Skeletal muscle satellite cell (primary cell): ENCODE measurements around the gene MTMR11. TPM values are rescaled to one million over a fixed set of nuclear protein-coding genes. Genes with fewer than 3 reads are reported as not detected.

Experiments used
- H3K27me3 ChIP-seq: 2 replicates; pipeline ENCODE4 v1.7.0; 2013; ENCODE audit warnings: low read length; ENCODE audit not compliant: control insufficient read depth, insufficient read depth
- H3K36me3 ChIP-seq: 2 replicates; pipeline ENCODE4 v1.7.0; 2013; ENCODE audit warnings: mild to moderate bottlenecking, control low read depth, low read length; ENCODE audit not compliant: insufficient read depth
- H3K4me1 ChIP-seq: 2 replicates; pipeline ENCODE4 v1.7.0; 2013; ENCODE audit warnings: low read length; ENCODE audit not compliant: control insufficient read depth, insufficient read depth
- H3K4me2 ChIP-seq: 2 replicates; pipeline ENCODE4 v1.7.0; 2013; ENCODE audit warnings: mild to moderate bottlenecking, low read length
- H3K4me3 ChIP-seq: 2 replicates; pipeline ENCODE4 v1.7.0; 2013; ENCODE audit warnings: low read length
- H3K9ac ChIP-seq: 2 replicates; pipeline ENCODE4 v1.7.0; 2013; ENCODE audit warnings: mild to moderate bottlenecking, low read depth, low read length, moderate library complexity
- H3K9me3 ChIP-seq: replicated peaks from 2 replicates; pipeline ENCODE4 v1.7.0; 2013; ENCODE audit warnings: mild to moderate bottlenecking, control low read depth, low read length
- total RNA-seq: library from RNA; depleted of rRNA; stranded (reverse); fragments of >200 nt; gene quantifications from 2 replicates; pipeline ENCODE4 v1.2.3, GENCODE V29; 2012; rRNA removed

MTMR11 gene
- 3.3 and 5.2 TPM in 2 replicates for total RNA-seq

DNA sequence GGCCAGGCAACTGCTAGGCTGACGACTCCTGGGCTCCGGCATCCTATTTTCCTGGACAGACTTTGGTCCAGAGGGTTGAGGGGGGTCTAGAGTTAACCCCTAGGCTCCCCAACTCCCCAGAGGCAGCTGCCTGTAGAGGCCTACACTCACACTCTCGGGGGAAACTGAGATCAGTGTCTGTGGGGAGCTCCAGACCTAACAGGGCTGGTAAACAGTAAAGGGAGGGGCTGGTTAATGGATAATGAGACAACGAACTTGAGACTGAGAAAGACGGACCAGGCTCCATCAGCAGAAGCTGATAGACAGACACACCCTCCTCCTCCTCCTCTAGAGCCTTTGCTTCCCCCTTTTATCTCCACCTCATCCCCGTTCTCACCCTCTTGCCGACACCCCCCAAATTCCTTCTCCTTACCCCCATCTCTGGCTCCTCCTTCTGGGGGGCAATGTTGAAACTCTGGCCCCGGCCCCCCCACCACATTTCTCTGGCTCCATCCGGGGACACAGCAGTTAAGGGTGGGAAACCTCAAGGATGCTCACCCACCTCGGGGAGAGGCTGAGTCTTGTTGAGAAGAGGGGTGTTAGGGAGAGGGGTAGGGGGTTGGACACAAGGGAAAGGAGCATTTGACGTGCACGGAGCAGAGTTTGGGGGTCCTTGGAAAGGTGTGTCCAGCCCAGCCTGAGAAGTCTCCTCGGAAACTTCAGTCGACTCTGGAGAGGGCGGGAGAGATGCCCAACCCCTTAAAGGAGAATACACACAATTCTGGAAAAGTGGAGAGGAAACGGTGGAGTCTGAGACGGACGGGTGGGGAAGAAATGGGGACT, at the start of gene MTMR11:
Gene MTMR11 (minus strand): TSS at position 710 of the 822 bp plus-strand sequence. CDS start 232 bp downstream, at position 478.
- peak within 1 kb of the TSS; percentile 84 for H3K4me3 ChIP-seq
- H3K9ac ChIP-seq: peak within 1 kb of the TSS; percentile 78
- peaks cover 4% of the 10 kb centered on the region for H3K36me3 ChIP-seq
- H3K4me1 ChIP-seq: peaks cover 44% of the 10 kb centered on the region
- no peaks in the 10 kb centered on the region for H3K9me3 ChIP-seq
- H3K27me3 ChIP-seq: no peaks in the 10 kb centered on the region
- H3K4me2 ChIP-seq: peak within 1 kb of the TSS; percentile 97

- Histone ChIP-seq H3K27me3 (no peaks in the 10 kb centered on the region), H3K4me1 (peaks cover 27% of the 10 kb centered on the region), H3K4me2 (no peak overlapping the region), H3K4me3 (no peak overlapping the region), H3K9ac (no peak overlapping the region), H3K36me3 (peaks cover 11% of the 10 kb centered on the region), H3K9me3 (no peaks in the 10 kb centered on the region)
These were observed 43.4 kb upstream of the MTMR11 start for GRCh38 chr1:149979972-149980540.

GRCh38 chr1:149979245-149979971, 42.7 kb upstream of the MTMR11 start:
- Histone ChIP-seq H3K4me2 (no peak overlapping the region), H3K4me1 (peaks cover 27% of the 10 kb centered on the region), H3K36me3 (peaks cover 14% of the 10 kb centered on the region), H3K9me3 (no peaks in the 10 kb centered on the region), H3K4me3 (no peak overlapping the region), H3K27me3 (no peaks in the 10 kb centered on the region), H3K9ac (no peak overlapping the region)

- no peaks in the 10 kb centered on the region for H3K27me3 ChIP-seq
- no peaks in the 10 kb centered on the region for H3K9me3 ChIP-seq
- peak overlapping the region; percentile 27 for H3K4me2 ChIP-seq
- no peak overlapping the region for H3K9ac ChIP-seq
- peaks cover 20% of the 10 kb centered on the region for H3K36me3 ChIP-seq
- peaks cover 27% of the 10 kb centered on the region for H3K4me1 ChIP-seq
- H3K4me3 ChIP-seq: no peak overlapping the region
These were observed 41.9 kb upstream of the MTMR11 start for GRCh38 chr1:149978547-149979023.

DNA sequence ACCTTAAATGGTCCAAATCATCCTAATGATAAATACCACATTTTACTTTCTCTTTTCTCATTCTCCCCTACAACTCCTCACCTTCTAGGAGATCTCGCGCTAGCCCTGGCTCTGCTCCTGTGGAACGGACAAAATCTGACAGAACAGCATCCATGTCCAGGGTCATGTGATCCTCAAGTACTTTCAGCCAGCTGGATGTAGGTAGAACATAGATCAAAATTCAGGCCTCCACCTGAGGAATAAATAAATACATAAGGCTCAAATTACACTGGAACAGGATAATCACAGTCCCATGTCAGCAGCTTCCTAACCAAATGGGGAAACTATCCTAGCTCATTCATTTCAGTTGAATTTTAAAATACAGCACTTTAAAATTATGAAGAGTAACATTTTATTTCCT, 40.7 kb upstream of the MTMR11 start:
- Histone ChIP-seq H3K9ac (no peak overlapping the region), H3K4me2 (no peak overlapping the region), H3K4me3 (no peak overlapping the region), H3K36me3 (peaks cover 31% of the 10 kb centered on the region), H3K9me3 (no peaks in the 10 kb centered on the region), H3K4me1 (peaks cover 27% of the 10 kb centered on the region), H3K27me3 (no peaks in the 10 kb centered on the region)

- no peaks in the 10 kb centered on the region for H3K4me1 ChIP-seq
- no peaks in the 10 kb centered on the region for H3K27me3 ChIP-seq
- H3K9me3 ChIP-seq: no peaks in the 10 kb centered on the region
- H3K36me3 ChIP-seq: peaks cover 55% of the 10 kb centered on the region
- H3K4me3 ChIP-seq: no peak overlapping the region
- no peak overlapping the region for H3K9ac ChIP-seq
- no peak overlapping the region for H3K4me2 ChIP-seq
These were observed 35.9 kb upstream of the MTMR11 start for GRCh38 chr1:149972547-149972946.

DNA sequence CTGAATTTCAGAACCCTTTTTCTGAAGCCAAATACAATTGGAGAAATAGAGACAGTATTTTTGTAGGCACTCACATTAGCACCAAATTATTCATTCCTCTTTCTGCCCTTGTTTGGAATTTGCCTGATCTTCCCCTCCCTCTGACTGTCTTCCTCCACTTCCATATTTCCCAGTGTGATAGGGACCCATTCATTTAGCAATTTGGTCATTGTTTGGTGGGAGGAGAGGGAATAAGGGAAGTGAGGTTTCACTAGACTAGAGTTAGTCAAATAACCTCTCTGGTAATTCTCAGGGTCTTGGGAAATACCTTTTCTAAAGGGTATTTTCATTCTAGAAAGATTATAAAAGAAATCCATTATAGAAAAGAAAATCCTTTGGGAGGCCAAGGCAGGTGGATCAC, 31.0 kb upstream of the MTMR11 start:
- H3K27me3 ChIP-seq: no peaks in the 10 kb centered on the region
- H3K4me2 ChIP-seq: no peak overlapping the region
- no peaks in the 10 kb centered on the region for H3K4me1 ChIP-seq
- H3K9me3 ChIP-seq: no peaks in the 10 kb centered on the region
- H3K36me3 ChIP-seq: peaks cover 61% of the 10 kb centered on the region
- H3K9ac ChIP-seq: no peak overlapping the region
- H3K4me3 ChIP-seq: no peak overlapping the region

- no peak overlapping the region for H3K9ac ChIP-seq
- peaks cover 55% of the 10 kb centered on the region for H3K36me3 ChIP-seq
- H3K9me3 ChIP-seq: no peaks in the 10 kb centered on the region
- H3K27me3 ChIP-seq: no peaks in the 10 kb centered on the region
- H3K4me1 ChIP-seq: no peaks in the 10 kb centered on the region
- H3K4me3 ChIP-seq: no peak overlapping the region
- H3K4me2 ChIP-seq: no peak overlapping the region
These were observed 30.4 kb upstream of the MTMR11 start for GRCh38 chr1:149967041-149967440.

- peaks cover 54% of the 10 kb centered on the region for H3K36me3 ChIP-seq
These were observed 29.7 kb upstream of the MTMR11 start for GRCh38 chr1:149966405-149966804.

GRCh38 chr1:149965440-149965839, 28.8 kb upstream of the MTMR11 start:
- H3K27me3 ChIP-seq: no peaks in the 10 kb centered on the region
- no peak overlapping the region for H3K4me2 ChIP-seq
- H3K4me1 ChIP-seq: no peaks in the 10 kb centered on the region
- H3K36me3 ChIP-seq: peaks cover 45% of the 10 kb centered on the region
- H3K9me3 ChIP-seq: no peaks in the 10 kb centered on the region
- H3K9ac ChIP-seq: no peak overlapping the region
- no peak overlapping the region for H3K4me3 ChIP-seq

More at GRCh38 chr1:149966405-149966804, 29.7 kb upstream of the MTMR11 start:
- Histone ChIP-seq H3K9ac (no peak overlapping the region), H3K4me1 (no peaks in the 10 kb centered on the region), H3K27me3 (no peaks in the 10 kb centered on the region), H3K9me3 (no peaks in the 10 kb centered on the region), H3K4me3 (no peak overlapping the region), H3K4me2 (no peak overlapping the region)

GRCh38 chr1:149963358-149963757, 26.7 kb upstream of the MTMR11 start:
- no peaks in the 10 kb centered on the region for H3K27me3 ChIP-seq

More at GRCh38 chr1:149963358-149963757, 26.7 kb upstream of the MTMR11 start:
- Histone ChIP-seq H3K4me1 (no peaks in the 10 kb centered on the region), H3K9ac (no peak overlapping the region), H3K9me3 (no peaks in the 10 kb centered on the region), H3K36me3 (peaks cover 51% of the 10 kb centered on the region), H3K4me3 (no peak overlapping the region), H3K4me2 (no peak overlapping the region)
